Bronchial epithelial cell (primary cell): ENCODE results near the gene AKAP9. TPM values are rescaled to one million over a fixed set of nuclear protein-coding genes. Genes with fewer than 3 reads are reported as not detected.

Source experiments
- DNase-seq: peaks from one replicate; pipeline ENCODE4 v3.0.0-alpha.2; 2010; ENCODE audit warnings: low read depth
- FAIRE-seq: peaks from 2 replicates; lab custom pipeline; 2011; peaks lifted over from hg19 to GRCh38; lab: Jason Lieb, UNC
- H3K27me3 ChIP-seq: 2 replicates; pipeline ENCODE4 v1.5.1; 2011; ENCODE audit warnings: low read length; ENCODE audit not compliant: control insufficient read depth, insufficient read depth
- H3K36me3 ChIP-seq: 2 replicates; pipeline ENCODE4 v1.5.1; 2011; ENCODE audit warnings: low read length; ENCODE audit not compliant: control insufficient read depth, insufficient read depth
- H3K4me3 ChIP-seq: 2 replicates; pipeline ENCODE4 v1.5.1; 2011; ENCODE audit warnings: mild to moderate bottlenecking, low read depth, low read length, control low read depth
- CTCF ChIP-seq: IDR thresholded peaks from 2 replicates; pipeline ENCODE4 v1.5.1; 2011; ENCODE audit warnings: mild to moderate bottlenecking, moderate library complexity, low read length, control low read depth, inconsistent platforms; ENCODE audit not compliant: insufficient read depth, severe bottlenecking
- total RNA-seq: library from RNA; depleted of rRNA; stranded (reverse); fragments of >200 nt; gene quantifications from 2 replicates; pipeline ENCODE4 v1.2.1, GENCODE V29; 2014

AKAP9 gene
- total RNA-seq, 1 donor from 2014 or later: 34.5 TPM

DNA sequence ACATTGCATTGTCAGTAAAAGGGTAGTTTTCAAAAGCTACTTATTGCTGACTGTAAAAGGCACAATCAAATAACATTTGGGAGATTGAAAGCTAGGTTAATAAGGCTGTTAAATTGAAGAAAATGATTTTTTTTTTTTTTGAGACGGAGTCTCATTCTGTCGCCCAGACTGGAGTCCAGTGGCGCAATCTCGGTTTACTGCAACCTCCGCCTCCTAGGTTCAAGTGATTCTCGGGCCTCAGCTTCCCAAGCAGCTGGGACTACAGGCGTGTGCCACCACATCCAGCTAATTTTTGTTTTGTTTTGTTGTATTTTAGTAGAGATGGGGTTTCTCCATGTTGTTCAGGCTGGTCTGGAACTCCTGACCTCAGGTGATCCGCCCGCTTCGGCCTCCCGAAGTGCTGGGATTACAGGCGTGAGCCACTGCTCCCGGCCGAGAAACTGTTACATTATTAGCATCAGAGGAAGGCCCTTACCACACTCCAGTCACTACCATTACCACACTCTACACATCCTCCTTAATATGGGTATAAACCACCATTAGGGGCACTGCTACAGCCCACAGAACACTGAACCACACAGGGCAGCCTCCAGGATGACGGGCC lies 192.6 kb downstream of the AKAP9 start:
- TF ChIP-seq CTCF: no peak
- peaks cover 4% of the 10 kb centered on the region for H3K36me3 ChIP-seq
- no peak for FAIRE-seq
- H3K4me3 ChIP-seq: peak overlapping the region; percentile 98
- no peak for DNase-seq
- no peaks in the 10 kb centered on the region for H3K27me3 ChIP-seq

DNA sequence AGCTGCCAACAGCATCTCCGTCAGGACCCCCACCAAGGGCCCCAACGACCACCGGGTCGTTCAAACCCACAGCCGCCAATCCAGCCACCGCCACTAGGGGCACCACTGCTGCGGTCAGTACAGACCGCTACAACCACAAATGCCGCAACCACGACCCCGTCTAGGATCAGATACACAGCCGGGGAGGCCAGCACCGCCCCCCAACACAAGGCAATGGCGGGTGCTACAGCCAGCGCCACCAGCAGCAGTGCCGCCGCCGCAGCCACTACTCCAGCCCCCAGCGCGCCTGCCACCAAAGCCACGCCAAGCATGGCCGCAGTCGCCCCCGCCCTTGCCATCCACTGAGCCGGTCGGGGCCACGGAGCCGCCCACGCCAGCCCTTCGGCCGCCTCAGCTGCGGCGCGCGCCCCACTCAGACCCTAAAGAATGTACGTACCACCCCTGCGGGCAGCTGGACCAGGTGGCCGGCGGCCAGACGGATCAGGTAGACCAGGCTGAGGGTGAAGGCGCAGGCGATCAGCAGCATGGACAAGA lies 193.1 kb downstream of the AKAP9 start:
- Histone ChIP-seq H3K4me3 (peak overlapping the region; percentile 98), H3K27me3 (no peaks in the 10 kb centered on the region), H3K36me3 (peaks cover 4% of the 10 kb centered on the region)
- peak; percentile 73 for TF ChIP-seq CTCF
- FAIRE-seq: no peak
- peak; percentile 23 for DNase-seq

GRCh38 chr7:92134271-92135051 lies 193.8 kb downstream of the AKAP9 start, which contains the start of gene CYP51A1:
CYP51A1 (minus strand) TSS chr7:92134477; CDS start chr7:92134364, 113 bp downstream.
- peak within 1 kb of the TSS; percentile 98 for H3K4me3 ChIP-seq
- FAIRE-seq: no peak
- TF ChIP-seq CTCF: peak; percentile 30
- DNase-seq: peak; percentile 76
- H3K27me3 ChIP-seq: no peaks in the 10 kb centered on the region
- peaks cover 4% of the 10 kb centered on the region for H3K36me3 ChIP-seq

- Histone ChIP-seq H3K27me3 (no peaks in the 10 kb centered on the region), H3K36me3 (peaks cover 3% of the 10 kb centered on the region), H3K4me3 (peak overlapping the region; percentile 98)
- DNase-seq (peak; percentile 35), FAIRE-seq (peak; percentile 23)
- no peak for TF ChIP-seq CTCF
These were observed 194.6 kb downstream of the AKAP9 start for GRCh38 chr7:92135052-92135889.

GRCh38 chr7:92137557-92137956 lies 196.9 kb downstream of the AKAP9 start:
- FAIRE-seq: no peak

More at GRCh38 chr7:92137557-92137956, 196.9 kb downstream of the AKAP9 start:
- Histone ChIP-seq H3K4me3 (no peak overlapping the region), H3K36me3 (no peaks in the 10 kb centered on the region), H3K27me3 (no peaks in the 10 kb centered on the region)
- no peak for TF ChIP-seq CTCF
- DNase-seq: no peak
